ENCODE data around the gene MYL4.
"Not testable (repeated sequence)": the region's sequence is repeated elsewhere in the genome, so short reads cannot be mapped to it uniquely, and the experiment has no call there.

MYL4 gene

DNA sequence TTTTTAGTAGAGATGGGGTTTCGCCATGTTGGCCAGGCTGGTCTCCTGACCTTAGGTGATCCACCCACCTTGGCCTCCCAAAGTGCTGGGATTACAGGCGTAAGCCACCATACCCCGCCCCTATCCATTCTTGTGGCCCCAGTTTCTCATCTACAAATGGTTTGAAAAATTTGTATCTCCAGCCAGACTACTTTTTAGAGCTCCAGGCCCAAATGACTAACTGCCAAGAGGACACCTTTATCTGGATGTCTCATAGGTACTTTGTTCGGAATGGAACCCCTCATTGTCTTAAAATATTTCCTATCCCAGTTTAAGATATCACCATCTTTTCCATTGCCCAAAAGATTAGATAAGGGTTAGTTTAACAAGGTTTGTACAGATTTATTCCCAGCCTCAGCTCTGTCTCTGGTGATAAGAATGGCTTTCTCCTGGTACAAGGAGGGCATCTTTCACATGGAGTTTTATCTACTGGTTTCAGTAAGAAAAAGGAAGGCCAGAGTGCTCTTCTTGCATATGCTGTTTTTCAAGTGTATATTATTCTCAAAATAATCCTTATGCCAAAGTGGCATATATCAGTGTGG, 15.1 kb upstream of the MYL4 start:
- no peak for DNase-seq (ENCODE audit: low read depth in 2 of 2)

DNA sequence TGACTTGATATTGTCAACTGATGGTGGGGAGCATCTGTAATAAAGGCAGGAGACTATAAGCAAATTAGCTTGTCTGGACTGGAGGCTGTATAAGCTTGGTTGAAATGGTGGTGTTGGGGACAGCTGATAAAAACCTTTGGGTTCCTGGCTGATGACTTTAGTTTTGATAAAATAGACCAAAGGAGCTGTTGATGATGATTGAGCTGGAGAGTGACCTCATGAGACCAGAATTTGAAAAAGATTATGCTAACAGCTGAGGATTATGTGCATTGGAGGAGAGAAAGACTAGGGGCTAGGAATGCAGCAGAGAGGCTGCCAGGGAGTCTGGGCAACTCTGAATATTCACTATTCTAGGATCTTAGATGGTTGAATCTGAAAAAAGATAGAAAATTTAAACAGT, 11.3 kb upstream of the MYL4 start:
- no peak for DNase-seq (ENCODE audit: low read depth in 2 of 2)

DNA sequence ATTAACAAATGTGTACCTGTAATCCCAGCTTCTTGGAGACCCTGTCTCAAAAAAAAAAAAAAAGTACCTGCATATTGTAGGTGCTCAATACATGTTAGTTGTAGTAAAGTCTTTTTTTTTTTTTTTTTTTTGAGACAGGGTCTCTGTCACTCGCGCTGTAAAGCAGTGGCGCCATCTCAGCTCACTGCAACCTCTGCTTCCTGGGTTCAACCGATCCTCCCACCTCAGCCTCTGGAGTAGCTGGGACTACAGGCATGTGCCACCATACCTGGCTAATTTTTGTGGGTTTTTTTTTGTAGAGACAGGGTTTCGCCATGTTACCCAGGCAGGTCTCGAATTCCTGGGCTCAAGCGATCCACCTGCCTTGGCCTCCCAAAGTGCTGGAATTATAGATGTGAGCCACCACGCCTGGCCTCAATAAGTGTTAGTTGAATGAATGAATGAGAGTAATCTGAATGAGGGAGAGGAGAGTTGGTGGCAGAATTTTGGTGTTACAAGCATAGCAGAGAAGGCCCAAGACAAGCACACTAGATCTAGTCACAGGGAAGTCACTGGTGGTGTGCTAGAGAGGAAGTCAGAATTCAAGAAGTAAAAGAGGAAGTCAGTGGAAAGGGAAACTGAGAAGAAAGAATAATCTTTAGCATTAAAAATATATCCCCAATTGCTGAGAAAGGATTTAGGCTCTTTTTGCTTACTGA, 9.4 kb upstream of the MYL4 start:
- no peak for DNase-seq (ENCODE audit: low read depth in 2 of 2)

DNA sequence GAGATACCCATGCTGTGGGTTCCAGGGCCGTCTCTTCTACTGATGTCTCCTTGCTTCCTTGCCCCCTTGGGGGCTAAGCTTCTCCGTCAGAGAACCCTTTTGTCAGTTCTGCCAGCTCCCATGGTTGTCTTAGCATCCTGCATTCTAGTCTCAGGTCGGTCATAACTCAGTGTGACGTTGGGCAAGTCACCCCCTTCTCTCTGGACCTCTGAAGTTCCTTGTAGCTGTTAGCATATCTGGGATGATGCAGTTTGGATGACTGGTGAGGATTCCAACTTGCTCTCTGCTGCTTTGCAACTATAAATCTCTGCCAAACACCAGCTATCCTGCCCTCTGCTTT, 8.9 kb upstream of the MYL4 start:
- DNase-seq (ENCODE audit: low read depth in 2 of 2), result no peak

DNA sequence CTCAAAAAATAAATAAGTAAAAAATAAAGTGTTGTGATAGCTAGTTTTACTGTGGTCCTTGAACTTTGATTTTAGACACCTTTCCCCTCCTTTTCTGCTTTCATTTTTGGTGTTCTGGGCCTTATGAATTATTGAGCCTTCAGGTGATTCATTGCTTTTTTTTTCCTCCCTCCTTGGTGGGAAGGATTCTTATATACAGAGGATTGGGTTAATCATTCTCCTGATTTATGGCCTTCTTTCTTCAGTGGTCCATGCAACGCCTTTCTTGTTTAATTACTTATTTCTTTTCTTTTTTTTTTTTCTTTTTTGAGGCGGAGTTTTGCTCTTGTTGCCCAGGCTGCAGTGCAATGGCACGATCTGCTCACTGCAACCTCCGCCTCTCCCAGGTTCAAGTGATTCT, 8.0 kb upstream of the MYL4 start:
- DNase-seq (ENCODE audit: low read depth in 2 of 2), result no peak

DNA sequence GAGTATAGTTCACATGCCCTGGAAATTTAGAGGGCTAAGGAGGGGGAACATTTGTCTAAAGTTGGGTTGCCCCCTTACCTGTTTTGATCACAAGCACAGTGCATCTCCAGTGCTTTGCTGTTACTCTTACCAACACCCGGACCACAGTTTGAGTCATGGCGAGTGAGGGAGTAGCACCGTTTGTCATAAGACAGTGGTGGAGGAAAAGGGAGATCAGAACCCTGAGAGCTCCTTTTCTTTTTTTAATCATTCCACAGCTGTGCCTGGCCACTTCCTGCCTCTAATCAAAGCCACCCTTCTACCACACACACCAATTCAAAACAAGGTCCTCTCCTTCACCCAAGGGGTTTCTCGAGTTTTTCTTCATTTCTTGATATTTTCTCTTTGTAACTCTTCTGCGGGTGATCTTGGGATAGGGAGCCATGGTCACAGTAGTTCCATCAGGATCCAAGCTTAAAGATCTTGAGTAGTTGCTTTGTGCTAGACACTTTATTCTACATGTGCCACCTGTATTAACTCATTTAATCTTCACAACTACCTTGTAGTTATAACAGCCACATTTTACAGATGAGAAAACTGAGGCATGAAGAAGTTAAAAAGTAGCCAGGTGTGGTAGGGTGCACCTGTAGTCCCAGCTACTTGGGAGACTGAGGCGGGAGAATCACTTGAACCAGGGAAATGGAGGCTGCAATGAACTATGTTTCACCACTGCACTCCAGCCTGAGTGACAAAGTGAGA, 5.0 kb upstream of the MYL4 start:
- DNase-seq (ENCODE audit: low read depth in 2 of 2), result peak in 1 of 2 experiments; percentile 31

GRCh38 chr17:47204722-47205418, 4.3 kb upstream of the MYL4 start:
- no peak for DNase-seq (ENCODE audit: low read depth in 2 of 2)

GRCh38 chr17:47205419-47205963, 3.7 kb upstream of the MYL4 start:
- peak; percentile 27 to 34 for DNase-seq (ENCODE audit: low read depth in 2 of 2)

DNA sequence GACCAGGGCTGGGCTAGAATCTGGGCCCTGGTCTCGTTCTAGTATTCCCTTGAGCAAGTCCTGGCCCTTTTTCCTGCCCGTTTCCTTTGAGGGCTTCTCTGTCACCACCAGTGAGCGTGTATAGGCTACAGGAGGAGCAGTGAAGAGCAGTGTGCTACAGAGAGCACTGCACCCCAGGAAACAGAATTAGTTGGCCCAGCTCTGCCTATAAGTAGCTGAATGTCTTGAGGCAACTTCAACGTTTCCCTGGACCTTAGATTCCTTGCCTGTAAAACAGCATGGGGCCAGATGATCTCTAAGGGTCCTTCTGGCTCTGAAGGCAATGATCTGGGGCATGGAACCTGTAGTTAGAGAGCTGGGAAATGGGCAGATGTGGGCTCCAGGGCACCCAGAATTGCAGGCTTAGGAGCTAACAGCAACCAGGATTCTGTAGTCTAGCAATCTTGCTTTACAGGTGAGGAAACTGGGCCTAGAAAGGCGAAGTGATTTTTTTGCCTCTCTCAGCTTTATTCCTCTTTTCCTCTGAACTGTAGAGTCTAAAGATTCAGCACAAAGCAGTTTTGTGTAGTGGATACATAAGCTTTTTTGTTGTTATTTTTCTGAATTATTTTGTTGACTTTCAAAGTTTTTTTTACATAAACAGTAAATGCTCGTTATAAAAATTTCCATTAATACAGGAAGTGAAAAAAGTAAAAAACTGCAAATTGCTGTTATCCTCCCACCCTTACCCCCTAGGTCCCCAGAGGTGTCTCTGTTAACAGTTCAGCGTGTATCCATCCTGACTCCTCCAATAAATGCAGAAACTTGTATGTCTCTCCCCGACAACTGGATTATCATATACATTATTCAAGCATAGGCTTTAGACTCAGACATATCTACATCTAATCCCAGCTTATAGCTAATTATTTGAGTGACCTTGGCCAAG, 1.7 kb upstream of the MYL4 start:
- DNase-seq (ENCODE audit: low read depth in 2 of 2), result no peak

- DNase-seq (ENCODE audit: low read depth in 2 of 2), result no peak
These were observed 351 bp downstream of the MYL4 start for GRCh38 chr17:47209499-47209898.

GRCh38 chr17:47210105-47210504, 957 bp downstream of the MYL4 start:
- DNase-seq (ENCODE audit: low read depth in 2 of 2), result no peak

GRCh38 chr17:47210779-47211178, 1.6 kb downstream of the MYL4 start:
- DNase-seq (ENCODE audit: low read depth in 2 of 2), result no peak

- DNase-seq (ENCODE audit: low read depth in 2 of 2), result no peak
These were observed 3.3 kb downstream of the MYL4 start for GRCh38 chr17:47212458-47212857.

DNA sequence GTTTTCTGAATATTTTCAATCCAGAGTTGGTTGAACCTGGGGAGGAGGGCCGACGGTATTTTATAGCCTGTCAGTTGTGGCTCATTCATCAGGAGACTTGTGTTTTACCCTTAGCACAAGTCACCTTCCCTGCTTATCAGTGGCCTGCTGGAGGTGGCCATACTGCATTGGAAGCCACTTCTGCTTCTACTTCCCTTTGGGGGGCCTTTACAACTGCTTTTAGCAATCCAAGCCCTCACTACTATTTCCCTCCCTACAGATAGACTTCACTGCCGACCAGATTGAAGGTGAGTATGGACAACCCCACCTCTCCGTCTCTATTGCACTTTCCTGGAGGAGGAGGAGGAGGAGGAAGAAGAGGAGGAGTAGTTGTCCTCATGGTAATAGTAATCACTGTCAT, 4.4 kb downstream of the MYL4 start:
- no peak for DNase-seq (ENCODE audit: low read depth in 2 of 2)

DNA sequence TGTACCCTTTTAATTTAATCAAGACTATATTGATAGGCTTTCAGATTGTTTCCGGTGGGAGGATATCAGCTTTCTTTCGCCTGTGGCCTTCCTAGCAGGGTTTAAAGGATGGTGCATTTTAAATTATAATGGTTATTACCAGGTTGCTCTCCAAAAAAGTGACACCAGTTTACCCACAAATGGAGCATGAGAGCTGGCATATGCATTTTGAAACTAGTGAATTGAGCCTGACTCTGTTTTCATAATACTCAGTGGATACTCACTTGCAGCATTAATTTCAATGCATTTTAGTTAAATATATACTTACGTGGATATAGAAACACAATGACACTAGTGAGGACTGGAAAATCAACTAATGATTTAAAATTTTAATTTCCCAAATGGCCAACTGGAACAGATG, 5.8 kb downstream of the MYL4 start:
- DNase-seq (ENCODE audit: low read depth in 2 of 2), result no peak

DNA sequence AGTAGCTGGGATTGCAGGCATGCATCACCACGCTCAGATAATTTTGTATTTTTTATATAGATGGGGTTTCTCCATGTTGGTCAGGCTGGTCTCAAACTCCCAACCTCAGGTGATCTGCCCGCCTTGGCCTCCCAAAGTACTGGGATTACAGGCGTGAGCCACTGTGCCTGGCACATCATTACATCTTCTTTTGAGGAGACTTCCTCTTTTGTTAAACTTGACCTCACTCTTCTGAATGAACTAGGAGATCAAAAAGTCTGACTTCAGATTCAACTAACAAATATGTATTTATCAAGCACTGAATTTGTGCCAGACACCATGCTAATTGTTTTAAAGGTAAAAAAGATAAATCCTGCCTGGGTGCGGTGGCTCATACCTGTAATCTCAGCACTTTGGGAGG, 7.7 kb downstream of the MYL4 start:
- not testable (repeated sequence) for DNase-seq (ENCODE audit: low read depth in 2 of 2)

GRCh38 chr17:47217279-47217678, 8.1 kb downstream of the MYL4 start:
- not testable (repeated sequence) for DNase-seq (ENCODE audit: low read depth in 2 of 2)

DNA sequence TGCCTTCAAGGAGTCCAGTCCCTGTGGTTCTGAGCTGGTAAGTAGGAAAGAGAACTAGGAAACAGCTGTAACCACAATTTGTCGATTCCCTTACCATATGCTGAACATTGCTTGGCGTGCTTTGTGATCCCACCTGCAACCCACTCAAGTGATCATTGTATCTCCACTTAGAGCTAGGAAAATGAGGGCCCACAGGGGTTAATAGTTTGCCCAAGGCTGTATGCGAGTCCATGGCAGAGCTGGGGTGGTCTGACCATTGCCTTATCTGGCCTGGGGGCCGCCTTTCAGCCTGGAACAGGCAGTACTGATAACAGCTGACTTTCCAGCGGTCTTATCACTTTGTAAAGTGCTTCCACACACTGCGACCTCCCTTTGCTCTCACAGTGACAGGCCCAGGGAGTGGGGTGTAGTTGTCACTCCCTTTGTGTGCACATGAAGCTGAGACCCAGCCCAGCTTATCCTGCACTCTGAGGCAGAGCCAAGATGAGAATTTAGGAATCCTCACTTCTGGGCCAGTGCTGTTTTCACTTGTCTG, 9.8 kb downstream of the MYL4 start:
- no peak for DNase-seq (ENCODE audit: low read depth in 2 of 2)

GRCh38 chr17:47219621-47220475, 10.7 kb downstream of the MYL4 start:
- DNase-seq (ENCODE audit: low read depth in 2 of 2), result no peak

- no peak for DNase-seq (ENCODE audit: low read depth in 2 of 2)
These were observed 11.4 kb downstream of the MYL4 start for GRCh38 chr17:47220531-47220999.
